ENCODE data around the gene CERS6. TPM values are rescaled to one million over a fixed set of nuclear protein-coding genes. Genes with fewer than 3 reads are reported as not detected.

The CERS6 gene
- total and polyA plus RNA-seq, 2 donors from 2014 or later: 9.4 to 18.8 TPM

DNA sequence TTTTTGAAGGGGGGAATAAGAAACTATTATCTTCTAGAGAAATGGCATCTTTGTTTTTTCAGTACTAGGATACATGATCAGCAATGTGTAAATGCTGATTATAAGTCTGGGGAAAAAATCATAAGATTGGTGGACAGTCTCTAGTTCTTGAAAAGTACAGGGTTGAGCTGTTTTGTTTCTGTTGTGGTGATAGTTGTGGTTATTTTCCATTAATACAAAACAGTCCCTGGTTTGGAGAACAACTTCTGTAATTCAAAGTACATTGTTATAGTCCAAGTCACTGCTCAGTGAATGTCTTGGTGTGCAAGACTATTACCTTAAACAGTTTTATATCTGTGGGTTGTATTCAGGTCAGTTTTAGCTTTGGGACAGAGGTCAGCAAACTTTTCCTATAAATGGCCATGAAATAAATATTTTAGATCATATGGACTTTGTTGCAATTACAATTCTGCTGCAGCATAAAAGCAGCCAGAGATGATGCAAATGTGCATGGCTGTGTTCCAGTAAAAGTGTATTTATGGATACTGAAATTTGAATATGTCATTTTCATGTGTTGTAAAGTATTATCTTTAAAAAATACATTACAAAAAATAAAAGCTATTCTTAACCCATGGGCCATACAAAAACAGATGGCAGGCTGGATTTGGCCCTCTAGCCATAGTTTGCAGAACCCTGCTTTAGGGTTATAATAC, 111.0 kb downstream of the CERS6 start:
- Histone ChIP-seq H3K36me3 (ENCODE audit: control insufficient read depth in 2 of 3, insufficient read depth in 3 of 3, low read length in 3 of 3) (no peaks in the 10 kb centered on the region), H3K9ac (ENCODE audit: low read length in 3 of 3) (no peak overlapping the region), H3K4me1 (ENCODE audit: control insufficient read depth in 2 of 3, insufficient read depth in 2 of 3, low read depth in 1 of 3, low read length in 3 of 3) (no peaks in the 10 kb centered on the region), H3K4me3 (ENCODE audit: low read length in 3 of 3) (no peak overlapping the region), H3K9me3 (ENCODE audit: control insufficient read depth in 2 of 3, insufficient read depth in 1 of 3, low read length in 3 of 3) (no peaks in the 10 kb centered on the region), H3K27me3 (ENCODE audit: control insufficient read depth, insufficient read depth, low read length) (no peaks in the 10 kb centered on the region), H3K27ac (ENCODE audit: low read depth in 2 of 2, low read length in 2 of 2) (no peak overlapping the region)
- DNase-seq (no peak), FAIRE-seq (no peak)
- TF ChIP-seq, protein P1, sequence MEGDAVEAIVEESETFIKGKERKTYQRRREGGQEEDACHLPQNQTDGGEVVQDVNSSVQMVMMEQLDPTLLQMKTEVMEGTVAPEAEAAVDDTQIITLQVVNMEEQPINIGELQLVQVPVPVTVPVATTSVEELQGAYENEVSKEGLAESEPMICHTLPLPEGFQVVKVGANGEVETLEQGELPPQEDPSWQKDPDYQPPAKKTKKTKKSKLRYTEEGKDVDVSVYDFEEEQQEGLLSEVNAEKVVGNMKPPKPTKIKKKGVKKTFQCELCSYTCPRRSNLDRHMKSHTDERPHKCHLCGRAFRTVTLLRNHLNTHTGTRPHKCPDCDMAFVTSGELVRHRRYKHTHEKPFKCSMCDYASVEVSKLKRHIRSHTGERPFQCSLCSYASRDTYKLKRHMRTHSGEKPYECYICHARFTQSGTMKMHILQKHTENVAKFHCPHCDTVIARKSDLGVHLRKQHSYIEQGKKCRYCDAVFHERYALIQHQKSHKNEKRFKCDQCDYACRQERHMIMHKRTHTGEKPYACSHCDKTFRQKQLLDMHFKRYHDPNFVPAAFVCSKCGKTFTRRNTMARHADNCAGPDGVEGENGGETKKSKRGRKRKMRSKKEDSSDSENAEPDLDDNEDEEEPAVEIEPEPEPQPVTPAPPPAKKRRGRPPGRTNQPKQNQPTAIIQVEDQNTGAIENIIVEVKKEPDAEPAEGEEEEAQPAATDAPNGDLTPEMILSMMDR (IDR thresholded peaks at IDR 0.05; ENCODE audit: borderline replicate concordance, extremely low read depth, insufficient read depth): no peak
- intact Hi-C loops (cut with DNase I): no loop called here

DNA sequence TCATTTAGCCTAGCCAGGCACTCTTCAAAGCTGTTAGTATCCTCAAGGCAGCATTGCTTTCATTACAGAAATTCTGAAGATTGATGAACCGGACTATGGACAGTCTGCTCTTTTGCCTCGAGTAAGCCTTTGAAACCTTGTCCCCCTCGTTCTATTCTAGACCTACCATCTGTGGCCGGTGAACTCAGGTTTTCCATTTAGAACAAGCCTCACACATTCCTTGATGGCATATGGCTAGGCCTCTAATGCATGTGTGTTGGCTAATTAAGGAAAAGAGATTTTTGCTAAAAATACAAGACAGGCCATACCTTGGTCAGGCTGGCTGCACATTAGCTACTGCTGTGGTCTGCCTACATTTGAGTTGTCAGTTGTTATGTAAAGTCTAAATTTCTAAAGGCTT, 111.8 kb downstream of the CERS6 start:
- intact Hi-C loops (cut with DNase I): no loop called here
- TF ChIP-seq, protein P1 (IDR thresholded peaks at IDR 0.05; ENCODE audit: borderline replicate concordance, extremely low read depth, insufficient read depth): no peak
- no peaks in the 10 kb centered on the region for H3K9me3 ChIP-seq (ENCODE audit: control insufficient read depth in 2 of 3, insufficient read depth in 1 of 3, low read length in 3 of 3)
- H3K9ac ChIP-seq (ENCODE audit: low read length in 3 of 3): no peak overlapping the region
- DNase-seq (no peak), FAIRE-seq (no peak)
- H3K36me3 ChIP-seq (ENCODE audit: control insufficient read depth in 2 of 3, insufficient read depth in 3 of 3, low read length in 3 of 3): no peaks in the 10 kb centered on the region
- H3K27ac ChIP-seq (ENCODE audit: low read depth in 2 of 2, low read length in 2 of 2): no peak overlapping the region
- no peaks in the 10 kb centered on the region for H3K27me3 ChIP-seq (ENCODE audit: control insufficient read depth, insufficient read depth, low read length)
- no peak overlapping the region for H3K4me3 ChIP-seq (ENCODE audit: low read length in 3 of 3)
- H3K4me1 ChIP-seq (ENCODE audit: control insufficient read depth in 2 of 3, insufficient read depth in 2 of 3, low read depth in 1 of 3, low read length in 3 of 3): no peaks in the 10 kb centered on the region

- Histone ChIP-seq H3K9me3 (ENCODE audit: control insufficient read depth in 2 of 3, insufficient read depth in 1 of 3, low read length in 3 of 3) (no peaks in the 10 kb centered on the region), H3K4me3 (ENCODE audit: low read length in 3 of 3) (no peak overlapping the region), H3K27ac (ENCODE audit: low read depth in 2 of 2, low read length in 2 of 2) (no peak overlapping the region), H3K27me3 (ENCODE audit: control insufficient read depth, insufficient read depth, low read length) (no peaks in the 10 kb centered on the region), H3K9ac (ENCODE audit: low read length in 3 of 3) (no peak overlapping the region), H3K36me3 (ENCODE audit: control insufficient read depth in 2 of 3, insufficient read depth in 3 of 3, low read length in 3 of 3) (no peaks in the 10 kb centered on the region), H3K4me1 (ENCODE audit: control insufficient read depth in 2 of 3, insufficient read depth in 2 of 3, low read depth in 1 of 3, low read length in 3 of 3) (no peaks in the 10 kb centered on the region)
- intact Hi-C loops (cut with DNase I): no loop called here
- DNase-seq: peak in 2 of 5 donors; percentile 27 to 63
- no peak for FAIRE-seq
- TF ChIP-seq, protein P1 (IDR thresholded peaks at IDR 0.05; ENCODE audit: borderline replicate concordance, extremely low read depth, insufficient read depth): no peak
Measured at GRCh38 chr2:168568476-168569267, 112.6 kb downstream of the CERS6 start.

Data from kidney (tissue), 14 donors.